Activated CD4-positive, alpha-beta T cell treated with anti-CD3 and anti-CD28 coated beads, Interleukin-2, amount 50 U/mL, for 24 hours (primary cell): ENCODE results near the gene SPECC1L.

Experiments used
- DNase-seq, 2 donors: peaks; one replicate each; pipeline ENCODE4 v3.0.0-alpha.2; 2020; ENCODE audit warnings: low read depth in 1 of 2, low spot score in 1 of 2

The SPECC1L gene

DNA sequence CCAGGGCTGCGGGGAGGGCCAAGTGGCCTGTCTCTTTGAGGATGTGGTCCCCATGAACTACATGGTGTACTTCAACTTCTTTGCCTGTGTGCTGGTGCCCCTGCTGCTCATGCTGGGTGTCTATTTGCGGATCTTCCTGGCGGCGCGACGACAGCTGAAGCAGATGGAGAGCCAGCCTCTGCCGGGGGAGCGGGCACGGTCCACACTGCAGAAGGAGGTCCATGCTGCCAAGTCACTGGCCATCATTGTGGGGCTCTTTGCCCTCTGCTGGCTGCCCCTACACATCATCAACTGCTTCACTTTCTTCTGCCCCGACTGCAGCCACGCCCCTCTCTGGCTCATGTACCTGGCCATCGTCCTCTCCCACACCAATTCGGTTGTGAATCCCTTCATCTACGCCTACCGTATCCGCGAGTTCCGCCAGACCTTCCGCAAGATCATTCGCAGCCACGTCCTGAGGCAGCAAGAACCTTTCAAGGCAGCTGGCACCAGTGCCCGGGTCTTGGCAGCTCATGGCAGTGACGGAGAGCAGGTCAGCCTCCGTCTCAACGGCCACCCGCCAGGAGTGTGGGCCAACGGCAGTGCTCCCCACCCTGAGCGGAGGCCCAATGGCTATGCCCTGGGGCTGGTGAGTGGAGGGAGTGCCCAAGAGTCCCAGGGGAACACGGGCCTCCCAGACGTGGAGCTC is 170.2 kb downstream of the SPECC1L start:
- DNase-seq, result no peak

DNA sequence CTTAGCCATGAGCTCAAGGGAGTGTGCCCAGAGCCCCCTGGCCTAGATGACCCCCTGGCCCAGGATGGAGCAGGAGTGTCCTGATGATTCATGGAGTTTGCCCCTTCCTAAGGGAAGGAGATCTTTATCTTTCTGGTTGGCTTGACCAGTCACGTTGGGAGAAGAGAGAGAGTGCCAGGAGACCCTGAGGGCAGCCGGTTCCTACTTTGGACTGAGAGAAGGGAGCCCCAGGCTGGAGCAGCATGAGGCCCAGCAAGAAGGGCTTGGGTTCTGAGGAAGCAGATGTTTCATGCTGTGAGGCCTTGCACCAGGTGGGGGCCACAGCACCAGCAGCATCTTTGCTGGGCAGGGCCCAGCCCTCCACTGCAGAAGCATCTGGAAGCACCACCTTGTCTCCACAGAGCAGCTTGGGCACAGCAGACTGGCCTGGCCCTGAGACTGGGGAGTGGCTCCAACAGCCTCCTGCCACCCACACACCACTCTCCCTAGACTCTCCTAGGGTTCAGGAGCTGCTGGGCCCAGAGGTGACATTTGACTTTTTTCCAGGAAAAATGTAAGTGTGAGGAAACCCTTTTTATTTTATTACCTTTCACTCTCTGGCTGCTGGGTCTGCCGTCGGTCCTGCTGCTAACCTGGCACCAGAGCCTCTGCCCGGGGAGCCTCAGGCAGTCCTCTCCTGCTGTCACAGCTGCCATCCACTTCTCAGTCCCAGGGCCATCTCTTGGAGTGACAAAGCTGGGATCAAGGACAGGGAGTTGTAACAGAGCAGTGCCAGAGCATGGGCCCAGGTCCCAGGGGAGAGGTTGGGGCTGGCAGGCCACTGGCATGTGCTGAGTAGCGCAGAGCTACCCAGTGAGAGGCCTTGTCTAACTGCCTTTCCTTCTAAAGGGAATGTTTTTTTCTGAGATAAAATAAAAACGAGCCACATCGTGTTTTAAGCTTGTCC is 171.0 kb downstream of the SPECC1L start:
- DNase-seq, result no peak

DNA sequence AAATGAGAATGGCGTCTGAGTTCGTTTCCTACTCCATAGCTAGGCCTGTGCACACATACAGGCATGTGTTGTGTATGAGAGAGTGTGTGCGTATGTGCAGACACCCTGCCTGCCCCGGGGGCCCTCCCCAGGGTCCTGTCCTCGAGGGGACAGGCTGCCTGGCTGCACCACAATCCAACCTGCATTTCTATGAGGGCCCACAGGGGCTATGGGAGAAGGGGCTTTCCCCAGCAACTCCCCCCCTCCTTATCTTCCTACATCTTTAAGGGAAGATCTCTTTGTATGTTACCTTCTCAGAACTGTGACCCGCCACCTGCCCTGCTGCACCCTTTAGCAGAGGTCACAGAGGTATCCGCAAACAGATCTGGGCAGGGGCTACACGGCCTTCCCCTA is 171.7 kb downstream of the SPECC1L start:
- DNase-seq, result no peak

DNA sequence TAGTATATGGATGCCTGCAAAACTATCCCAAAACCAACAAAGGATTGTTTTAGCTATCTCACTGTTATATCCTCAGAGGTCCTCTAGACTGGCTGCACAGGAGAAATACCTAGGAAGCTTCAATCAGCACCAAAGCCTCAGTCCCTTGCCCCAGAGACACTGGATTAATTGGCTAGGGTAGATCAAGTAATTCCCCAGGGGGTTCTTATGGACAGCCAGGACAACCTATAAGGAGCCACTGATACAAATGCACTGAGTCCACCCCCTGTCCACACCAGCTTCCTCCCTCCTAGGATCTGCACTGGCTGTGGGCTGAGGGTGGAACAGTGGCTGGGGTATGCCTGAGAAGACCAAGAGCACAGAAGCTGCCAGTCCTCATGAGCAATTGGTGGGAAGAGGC is 173.0 kb downstream of the SPECC1L start:
- no peak for DNase-seq

DNA sequence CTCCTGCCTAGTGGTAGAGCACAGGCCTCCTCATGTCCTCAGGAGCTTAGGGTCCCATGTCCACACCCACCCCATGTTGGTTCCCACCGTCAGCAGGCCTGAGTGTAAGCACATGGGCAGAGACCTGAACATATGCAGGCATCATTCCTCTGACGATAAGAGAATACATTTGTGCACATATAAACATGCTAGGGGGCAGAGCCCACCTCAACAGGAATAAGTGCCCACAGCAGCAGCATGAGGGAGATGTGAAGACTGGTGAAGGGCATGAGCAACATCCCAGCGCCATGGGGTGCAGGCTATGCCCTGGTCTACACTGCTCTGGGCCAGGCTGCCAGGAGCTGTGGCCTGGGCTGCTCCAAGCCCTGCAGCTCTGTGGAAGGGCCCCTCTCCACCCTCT is 173.6 kb downstream of the SPECC1L start:
- no peak for DNase-seq

DNA sequence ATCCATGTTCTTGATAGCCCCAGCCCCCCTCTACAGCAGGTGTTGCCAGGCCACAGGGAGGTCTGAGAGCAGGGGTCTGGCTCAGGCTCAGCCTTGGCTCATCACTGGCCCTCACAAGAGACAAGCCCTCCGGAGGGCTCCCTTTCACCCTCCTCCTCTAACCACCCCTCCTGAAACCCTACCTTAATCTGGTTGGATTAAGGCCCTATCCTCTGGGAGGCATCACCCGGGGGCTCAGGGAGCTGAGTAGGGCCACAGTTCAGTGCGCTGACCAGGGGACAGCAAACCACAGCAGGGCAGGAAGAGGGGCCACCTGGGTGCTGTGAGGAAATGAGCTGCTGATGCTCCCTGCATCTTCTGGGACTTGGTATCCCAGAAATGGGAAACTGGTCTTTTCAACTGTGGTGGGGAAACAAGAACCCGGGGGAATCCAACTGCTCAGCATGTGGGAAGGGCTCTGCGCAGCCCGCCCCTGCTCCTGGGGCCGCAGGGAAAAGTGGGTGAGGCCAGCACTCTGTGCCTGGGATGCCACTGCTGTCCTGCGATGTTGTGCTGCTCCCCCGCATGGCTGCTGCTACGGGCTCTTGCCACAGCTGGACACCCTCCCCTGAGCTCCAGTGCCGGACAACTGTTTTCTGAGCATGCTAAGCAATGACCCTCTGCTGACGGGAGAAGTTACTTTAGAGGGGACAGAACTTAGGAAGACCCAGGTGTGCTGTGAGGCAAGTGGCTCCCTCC is 174.3 kb downstream of the SPECC1L start:
- DNase-seq, result no peak

DNA sequence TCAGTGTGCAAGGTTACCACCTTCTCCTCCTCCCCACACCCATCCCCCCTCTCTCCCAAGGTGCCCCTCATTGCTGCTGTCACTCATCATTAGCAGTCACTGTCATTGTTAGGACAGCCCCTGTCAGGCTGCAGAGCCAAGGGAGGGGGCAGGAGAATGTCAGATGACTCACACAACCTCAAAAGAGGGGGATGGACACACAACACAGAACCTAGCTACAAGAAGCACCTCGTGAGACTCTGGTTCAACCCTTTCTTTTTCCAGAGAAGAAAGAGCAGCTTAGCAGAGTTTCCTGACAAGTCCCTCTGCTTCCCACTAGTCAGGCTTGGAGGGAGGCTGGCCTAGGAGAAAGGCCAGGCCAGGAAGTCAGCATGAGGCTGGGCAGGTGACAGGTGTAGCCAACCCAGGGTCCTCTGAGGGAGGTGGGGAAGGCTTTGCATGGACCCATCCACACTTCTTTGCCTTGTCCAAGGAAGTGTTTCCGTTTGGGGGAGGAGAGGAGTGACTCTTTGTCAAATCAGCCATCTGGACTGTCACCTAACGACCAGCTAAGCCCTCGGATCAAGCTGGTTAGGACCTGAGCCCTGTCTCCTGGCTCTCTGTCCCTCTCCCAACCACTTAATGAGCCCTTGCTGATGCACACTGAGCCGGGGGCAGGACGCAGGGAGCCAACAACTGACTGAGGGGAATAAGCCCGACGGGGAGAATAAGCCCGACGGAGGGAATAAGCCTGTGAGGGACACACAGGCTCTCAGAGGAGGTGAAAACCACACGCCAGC is 175.0 kb downstream of the SPECC1L start:
- no peak for DNase-seq

DNA sequence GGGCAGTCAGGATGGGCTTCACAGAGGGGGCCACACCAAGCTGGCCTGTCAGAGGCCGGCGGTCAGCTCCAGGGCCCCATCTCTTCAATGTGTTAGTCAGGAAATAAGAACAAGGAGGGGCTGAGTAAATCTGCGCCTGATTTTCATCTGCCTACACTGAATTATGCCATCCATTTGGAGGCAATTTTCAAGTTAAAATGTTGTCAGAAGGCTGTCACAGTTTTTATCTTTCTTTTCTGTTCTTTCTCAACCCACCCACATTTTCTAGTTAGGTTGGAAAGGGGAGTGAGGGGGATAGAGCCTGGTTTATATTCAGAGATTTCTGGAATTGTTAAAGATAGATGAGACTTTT is 175.6 kb downstream of the SPECC1L start:
- DNase-seq, result no peak

DNA sequence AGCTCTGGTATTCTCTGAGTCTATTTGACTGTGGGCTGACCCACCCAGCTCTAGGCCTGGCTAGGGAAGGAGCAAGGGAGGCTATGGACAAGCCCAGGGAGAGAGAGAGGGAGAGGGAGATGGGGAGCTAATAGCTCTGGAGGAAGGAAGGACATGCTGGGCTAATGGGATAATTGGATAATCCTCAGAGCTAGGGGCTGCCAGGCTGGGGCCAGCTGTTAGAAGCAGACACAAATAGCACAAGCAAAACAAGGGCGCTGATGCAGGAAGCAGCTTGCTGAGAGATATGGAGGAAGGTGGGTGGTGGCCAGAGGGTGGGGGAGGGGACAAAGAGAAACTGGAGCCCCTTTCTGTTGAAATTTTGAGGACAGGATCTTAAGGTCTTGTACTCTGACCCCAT is 180.0 kb downstream of the SPECC1L start:
- no peak for DNase-seq

DNA sequence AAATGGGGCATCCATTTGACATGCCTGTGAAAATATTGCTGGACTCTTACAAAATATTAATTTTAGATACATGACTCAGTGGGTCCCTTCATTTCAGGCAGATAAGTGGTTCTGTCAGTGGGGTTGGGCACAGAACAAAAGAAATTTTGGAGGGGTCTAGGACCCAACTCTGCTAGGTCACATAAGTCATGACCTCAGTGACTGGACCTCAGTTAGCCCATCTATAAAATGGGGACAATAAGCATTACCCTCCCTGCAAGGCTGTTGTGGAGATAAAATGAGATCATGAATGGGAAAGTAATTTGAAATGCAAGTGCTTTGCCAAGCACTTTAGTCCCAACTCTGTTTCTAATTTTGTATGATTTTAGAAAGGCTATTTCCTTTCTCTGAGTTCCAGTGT is 180.5 kb downstream of the SPECC1L start:
- DNase-seq, result no peak

DNA sequence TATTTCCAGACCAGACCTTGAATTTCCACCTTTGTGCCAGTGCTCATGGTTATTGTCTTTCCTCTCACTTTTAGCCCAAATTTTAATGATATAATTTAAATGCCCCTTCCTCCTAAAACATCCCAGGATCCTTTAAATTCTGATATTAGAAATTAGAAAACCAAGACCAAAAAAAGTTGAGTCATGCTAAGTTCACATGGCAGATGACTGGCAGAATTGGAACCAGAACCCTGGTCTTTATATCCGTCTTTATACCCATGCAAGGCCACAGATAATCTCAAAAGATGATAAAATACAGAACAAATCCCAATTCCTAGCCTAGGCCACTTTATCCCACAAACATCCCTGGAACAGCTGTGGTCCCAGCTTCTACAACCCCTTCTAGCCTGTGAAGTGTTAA is 183.2 kb downstream of the SPECC1L start:
- no peak for DNase-seq

DNA sequence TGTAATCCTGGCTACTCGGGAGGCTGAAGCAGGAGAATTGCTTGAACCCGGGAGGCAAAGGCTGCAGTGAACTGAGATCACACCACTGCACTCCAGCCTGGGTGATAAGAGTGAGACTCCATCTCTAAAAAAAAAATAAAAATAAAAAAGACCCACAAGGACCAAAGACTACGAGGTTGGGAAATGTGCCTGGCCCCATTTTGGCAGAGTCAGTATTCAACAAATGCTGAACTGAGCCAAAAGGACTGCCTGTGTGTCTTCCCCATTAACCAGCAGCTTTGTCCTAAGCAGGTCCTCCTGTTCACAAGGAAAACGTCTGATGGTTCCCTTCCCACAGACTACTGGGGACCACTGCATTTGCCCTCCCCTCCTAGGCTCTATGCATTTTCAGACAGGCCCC is 184.4 kb downstream of the SPECC1L start:
- DNase-seq, result no peak

DNA sequence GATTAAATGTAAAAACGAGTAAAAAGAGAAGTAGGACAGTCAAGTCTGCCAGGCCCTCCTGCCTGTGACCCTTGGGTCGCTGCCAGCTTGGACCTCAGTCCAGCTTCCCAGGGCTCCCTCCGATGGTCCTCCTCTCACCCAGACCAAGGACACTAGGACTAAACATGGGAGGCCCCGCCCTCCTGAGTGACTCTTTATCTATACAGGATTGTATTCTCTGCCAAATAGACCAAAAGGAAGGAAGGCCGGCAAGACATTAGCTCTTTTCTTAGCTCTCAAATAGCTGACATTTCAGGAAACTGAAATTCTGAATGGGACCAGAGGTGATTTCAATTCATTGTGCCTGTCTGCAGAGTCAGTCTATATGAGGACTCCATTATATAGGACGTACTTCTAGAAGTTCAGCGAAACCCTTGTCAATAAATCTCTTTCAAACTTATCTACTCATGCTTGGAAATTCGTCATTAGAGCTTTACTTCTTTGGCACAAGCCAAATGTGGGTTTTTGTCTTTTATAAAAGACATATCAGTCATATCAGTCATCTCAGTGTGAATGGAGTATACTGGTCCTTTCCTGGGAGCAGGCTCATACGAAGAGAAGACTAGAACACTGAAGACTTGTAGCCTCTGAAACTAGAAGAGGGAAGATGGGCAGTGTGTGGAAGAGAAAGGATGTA is 185.3 kb downstream of the SPECC1L start:
- no peak for DNase-seq

DNA sequence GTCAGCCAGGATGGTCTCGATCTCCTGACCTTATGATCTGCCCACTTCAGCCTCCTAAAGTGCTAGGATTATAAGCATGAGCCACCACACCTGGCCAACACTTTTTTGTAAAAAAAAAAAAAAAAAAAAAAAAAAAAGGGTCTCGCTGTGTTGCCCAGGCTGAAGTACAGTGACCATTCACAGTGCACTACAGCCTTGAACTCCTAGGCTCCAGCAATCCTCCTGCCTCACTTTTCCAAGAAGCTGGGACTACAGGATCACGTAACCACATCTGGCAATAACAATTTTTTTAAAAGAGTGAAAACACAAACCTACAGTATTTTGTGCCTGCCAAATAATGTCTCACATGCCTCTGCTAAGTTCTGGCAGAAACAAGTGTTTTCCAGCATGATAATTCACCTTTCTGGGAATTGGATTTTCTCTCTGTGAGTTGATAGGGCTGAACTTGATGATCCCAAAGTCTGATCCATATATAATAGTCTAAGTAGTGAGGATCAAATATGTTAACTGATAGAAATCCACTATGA is 187.3 kb downstream of the SPECC1L start:
- no peak for DNase-seq

DNA sequence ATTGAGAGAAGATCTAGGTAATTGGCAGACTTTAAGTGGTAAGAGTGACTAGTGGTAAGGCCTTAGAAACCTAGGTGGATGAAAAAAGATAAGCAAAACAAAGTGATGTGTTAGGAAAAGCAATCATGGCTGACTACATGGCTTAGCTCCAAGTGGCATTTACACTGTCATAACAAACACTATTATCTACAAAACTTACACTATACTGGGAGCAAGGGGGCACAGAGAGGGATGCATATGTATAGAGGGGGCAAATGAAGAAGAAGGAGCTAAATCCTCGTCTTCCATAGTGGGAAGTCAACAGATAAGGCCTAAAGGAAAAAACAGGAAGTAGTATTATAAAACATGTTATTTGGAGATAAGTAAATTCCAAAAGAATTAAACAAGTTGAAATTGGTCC is 189.3 kb downstream of the SPECC1L start:
- no peak for DNase-seq

DNA sequence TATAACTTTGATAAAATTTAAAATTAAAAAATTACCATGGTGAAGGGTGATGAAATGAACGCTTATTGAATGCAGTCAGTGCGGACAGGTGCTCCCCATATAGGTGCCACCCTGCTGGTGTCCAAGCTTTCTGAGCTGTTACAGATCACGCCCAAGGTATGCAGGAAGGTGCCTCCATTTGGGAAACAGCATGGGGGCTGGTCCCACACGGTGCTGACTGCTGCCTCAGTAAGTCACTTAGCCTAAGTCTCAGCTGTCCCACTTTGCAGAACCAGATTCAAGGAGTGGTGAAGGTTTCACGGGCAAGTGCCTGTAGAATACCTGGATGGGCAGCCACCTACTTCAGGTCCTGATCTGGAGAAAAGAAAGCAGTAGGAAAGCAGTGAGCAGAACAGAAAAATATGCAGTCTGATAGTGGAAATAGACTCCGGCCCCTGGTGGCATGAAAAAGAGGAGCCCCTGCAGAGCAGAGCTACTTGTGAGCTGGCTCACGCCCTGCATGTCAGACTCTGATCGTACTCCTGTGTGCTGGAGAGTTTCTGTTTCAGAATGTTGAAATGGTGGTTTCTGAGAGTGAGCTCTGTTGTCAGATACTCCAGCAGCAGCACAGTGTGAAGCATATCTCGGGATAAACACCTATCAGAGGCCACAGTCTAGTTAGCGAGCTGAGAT is 189.9 kb downstream of the SPECC1L start:
- DNase-seq, result no peak

DNA sequence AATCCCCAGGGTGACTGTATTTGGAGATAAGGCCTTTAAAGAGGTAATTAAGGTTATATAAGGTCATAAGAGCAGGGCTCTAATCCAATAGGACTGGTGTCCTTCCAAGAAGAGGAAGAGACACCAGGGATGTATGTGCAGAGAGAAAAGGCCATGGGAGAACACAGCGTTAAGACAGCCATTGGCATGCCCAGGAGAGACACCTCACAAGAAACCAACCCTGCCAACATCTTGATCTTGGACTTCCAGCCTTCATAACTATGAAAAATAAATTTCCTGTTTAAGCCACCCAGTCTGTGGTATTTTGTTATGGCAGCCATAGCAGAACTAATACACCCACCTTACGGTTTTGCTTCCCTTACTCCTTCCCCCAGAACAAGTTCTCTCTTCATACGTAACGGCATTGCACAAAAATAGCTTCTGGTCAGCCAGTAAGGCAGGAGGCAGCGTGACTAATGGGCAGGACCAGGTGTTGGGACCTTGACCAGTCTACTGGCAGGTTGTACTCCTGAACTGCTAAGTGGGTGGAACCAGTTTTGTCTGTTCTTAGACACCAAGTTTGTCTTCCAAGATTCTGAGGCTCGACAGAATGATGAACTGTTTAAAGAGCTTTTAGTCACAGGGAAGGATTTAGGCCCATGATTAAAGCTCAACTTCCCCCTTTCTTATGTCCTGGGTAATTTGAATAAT is 192.6 kb downstream of the SPECC1L start:
- DNase-seq, result no peak

DNA sequence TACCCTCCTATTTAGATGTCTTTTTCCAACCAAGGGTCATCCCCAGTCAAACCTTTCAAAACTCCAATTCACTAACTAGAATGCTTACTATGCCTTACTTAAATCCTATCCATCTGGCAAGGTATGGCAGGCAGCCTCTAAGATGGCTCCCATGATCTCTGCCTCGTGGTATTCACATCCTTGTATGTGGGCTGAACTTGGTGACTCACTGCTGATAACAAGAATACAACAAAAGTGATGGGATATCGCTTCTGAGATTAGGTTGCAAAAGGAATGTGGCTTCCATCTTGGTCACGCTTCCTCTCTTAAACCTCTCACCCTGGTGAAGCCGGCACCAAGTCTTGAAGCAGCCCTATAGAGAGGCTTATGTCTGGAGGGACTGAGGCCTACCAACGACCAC is 194.9 kb downstream of the SPECC1L start:
- DNase-seq, result no peak

DNA sequence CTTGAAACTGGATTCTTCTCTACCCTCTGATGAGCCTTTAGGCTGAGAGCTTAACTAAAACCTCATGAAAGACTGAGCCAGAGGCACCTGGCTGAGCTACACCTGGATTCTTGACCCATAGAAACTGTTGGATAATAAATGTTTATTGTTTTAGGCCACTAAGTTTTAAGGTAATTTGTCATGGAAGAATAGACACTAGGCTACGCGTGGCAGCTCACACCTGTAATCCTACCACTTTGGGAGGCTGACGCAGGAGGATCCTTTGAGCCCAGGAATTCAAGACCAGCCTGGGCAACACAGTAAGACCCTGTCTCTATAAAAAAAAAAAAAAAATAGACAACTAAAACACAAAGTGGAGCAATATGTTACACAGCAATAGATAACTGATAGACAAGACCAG is 195.3 kb downstream of the SPECC1L start:
- no peak for DNase-seq
